NB4 (cell line): ENCODE data around the gene STAC.

Experiments
- CTCF ChIP-seq: IDR thresholded peaks from one replicate; pipeline ENCODE4 v1.5.1; 2012; ENCODE audit warnings: low read depth, low read length
- MYC ChIP-seq: IDR thresholded peaks from 2 replicates; pipeline ENCODE4 v1.6.1; 2011; ENCODE audit warnings: low read depth, low read length
- POLR2A ChIP-seq: IDR thresholded peaks from 2 replicates; pipeline ENCODE4 v1.6.1; 2011; ENCODE audit warnings: mild to moderate bottlenecking; ENCODE audit not compliant: insufficient read length; ENCODE audit errors: extremely low read depth

- TF ChIP-seq CTCF (no peak), POLR2A (no peak), MYC (no peak)
Measured at GRCh38 chr3:36476286-36476942, 96.1 kb downstream of the STAC start.
